Gastroesophageal sphincter (tissue), 4 donors: ENCODE results near the gene SPATA6L. TPM values are rescaled to one million over a fixed set of nuclear protein-coding genes. Genes with fewer than 3 reads are reported as not detected.

Source experiments
- ATAC-seq: fragments of 150-250 bp; one replicate; pipeline ENCODE4 v1.9.1; 2016; ENCODE audit warnings: mild to moderate bottlenecking, moderate library complexity
- H3K27ac ChIP-seq, 4 donors: fragments of 200-600 bp; sonication (generic) in 3 of 4; 1 replicate in 3 of 4; 2 replicates in 1 of 4; pipeline ENCODE4 v1.5.1; 2016 to 2019
- H3K27me3 ChIP-seq: fragments of 200-600 bp; sonication (generic); one replicate; pipeline ENCODE4 v1.5.1; 2019
- H3K36me3 ChIP-seq, 2 donors: fragments of 200-600 bp; sonication (generic); one replicate each; pipeline ENCODE4 v1.5.1; 2019; ENCODE audit warnings: control low read depth in 1 of 2
- H3K4me1 ChIP-seq, 3 donors: fragments of 200-600 bp; sonication (generic); 1 replicate in 2 of 3; 2 replicates in 1 of 3; pipeline ENCODE4 v1.5.1; 2016 to 2019; ENCODE audit warnings: control low read depth in 2 of 3
- H3K4me3 ChIP-seq, 2 donors: fragments of 200-600 bp; sonication (generic); one replicate each; pipeline ENCODE4 v1.5.1; 2019; ENCODE audit warnings: mild to moderate bottlenecking in 1 of 2, moderate library complexity in 1 of 2
- H3K9me3 ChIP-seq, 3 donors: fragments of 200-600 bp; sonication (generic); one replicate each; pipeline ENCODE4 v1.5.1; 2017 to 2019; ENCODE audit warnings: control low read depth in 2 of 3
- CTCF ChIP-seq, 4 experiments: fragments of 200-600 bp in 2 of 4; fragments of 450-650 bp in 2 of 4; sonication (generic) in 1 of 4; IDR thresholded peaks; one replicate each; pipeline ENCODE4 v1.5.1; 2017 to 2019; ENCODE audit warnings: antibody characterized with exemption in 4 of 4, mild to moderate bottlenecking in 2 of 4, moderate library complexity in 2 of 4
- EP300 ChIP-seq: sonication (generic); formaldehyde crosslinking; IDR thresholded peaks from one replicate; pipeline ENCODE4 v1.6.1; 2017; ENCODE audit warnings: antibody characterized with exemption, mild to moderate bottlenecking
- POLR2A ChIP-seq, 2 donors: fragments of 450-650 bp; IDR thresholded peaks; one replicate each; pipeline ENCODE4 v1.6.1; 2017; ENCODE audit warnings: antibody characterized with exemption in 2 of 2, mild to moderate bottlenecking in 2 of 2, moderate library complexity in 1 of 2
- POLR2AphosphoS5 ChIP-seq: sonication (generic); formaldehyde crosslinking; IDR thresholded peaks from one replicate; pipeline ENCODE4 v1.6.1; 2017; ENCODE audit warnings: antibody characterized with exemption
- WGBS, 2 donors: methylation state at CpG; one replicate each; pipeline ENCODE4 v1.1.5; 2018; ENCODE audit warnings: low coverage in 1 of 2; 5-methylcytosine and 5-hydroxymethylcytosine counted together
- total RNA-seq, 4 donors: library from RNA; depleted of rRNA; stranded (reverse); fragments of >200 nt; gene quantifications; one replicate each; pipeline ENCODE4 v1.1.0, GENCODE V29; 2016

SPATA6L gene
- total RNA-seq, 4 donors from 2014 or later, result 0.69 to 1.9 (median 0.83) TPM

GRCh38 chr9:4575997-4576396 is 90.3 kb downstream of the SPATA6L start:
- Histone ChIP-seq H3K27me3 (no peaks in the 10 kb centered on the region), H3K27ac (no peak overlapping the region), H3K4me3 (no peak overlapping the region), H3K36me3 (peaks cover 0 to 17% of the 10 kb centered on the region in 2 donors), H3K9me3 (no peaks in the 10 kb centered on the region), H3K4me1 (peaks cover 0 to 26% (median 0%) of the 10 kb centered on the region in 3 donors)
- no peak for ATAC-seq
- 84 to 94% methylated on average over 7 to 8 of the region's 8 CpGs for WGBS, 2 donors
- TF ChIP-seq CTCF (IDR thresholded peaks at IDR 0.05) (no peak), POLR2A (IDR thresholded peaks at IDR 0.05) (no peak), POLR2AphosphoS5 (no peak), EP300 (no peak)

DNA sequence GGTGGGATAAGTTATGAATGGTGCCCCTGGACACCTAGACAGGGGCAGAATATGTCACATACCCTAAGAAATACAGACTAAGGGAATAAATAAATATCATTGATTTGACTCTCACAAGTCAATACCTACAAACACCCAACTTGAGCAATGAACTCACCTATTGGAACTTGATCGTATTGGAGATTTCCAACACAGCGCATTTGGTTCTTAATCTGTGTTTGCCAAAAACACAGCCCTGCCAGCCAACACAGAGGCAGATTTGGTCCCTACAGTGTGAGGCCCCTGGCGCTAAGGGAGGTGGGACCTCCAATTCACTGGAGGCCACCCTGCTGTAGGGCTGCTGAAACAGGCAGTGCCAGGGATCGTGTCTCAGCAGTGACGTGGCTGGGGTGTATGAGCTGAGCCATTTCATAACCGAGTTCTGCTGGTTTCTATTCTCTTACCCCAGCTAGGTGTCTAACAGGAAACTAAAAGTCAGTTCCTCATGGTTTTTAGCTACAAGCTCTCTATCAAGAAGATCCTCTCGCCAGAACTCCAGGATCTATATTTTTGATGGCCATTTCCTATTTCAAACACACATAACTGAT is 91.5 kb downstream of the SPATA6L start:
- 95 to 100% methylated on average over 5 to 6 of the region's 7 CpGs for WGBS, 2 donors
- H3K27me3 ChIP-seq, result no peaks in the 10 kb centered on the region
- peaks cover 0 to 17% of the 10 kb centered on the region in 2 donors for H3K36me3 ChIP-seq
- H3K9me3 ChIP-seq, result no peaks in the 10 kb centered on the region
- no peak for ATAC-seq
- no peak for TF ChIP-seq POLR2AphosphoS5
- no peak for TF ChIP-seq EP300
- TF ChIP-seq POLR2A (IDR thresholded peaks at IDR 0.05), result no peak
- no peak for TF ChIP-seq CTCF (IDR thresholded peaks at IDR 0.05)
- H3K4me3 ChIP-seq, result no peak overlapping the region
- no peak overlapping the region for H3K27ac ChIP-seq
- H3K4me1 ChIP-seq, result peaks cover 0 to 24% (median 0%) of the 10 kb centered on the region in 3 donors

DNA sequence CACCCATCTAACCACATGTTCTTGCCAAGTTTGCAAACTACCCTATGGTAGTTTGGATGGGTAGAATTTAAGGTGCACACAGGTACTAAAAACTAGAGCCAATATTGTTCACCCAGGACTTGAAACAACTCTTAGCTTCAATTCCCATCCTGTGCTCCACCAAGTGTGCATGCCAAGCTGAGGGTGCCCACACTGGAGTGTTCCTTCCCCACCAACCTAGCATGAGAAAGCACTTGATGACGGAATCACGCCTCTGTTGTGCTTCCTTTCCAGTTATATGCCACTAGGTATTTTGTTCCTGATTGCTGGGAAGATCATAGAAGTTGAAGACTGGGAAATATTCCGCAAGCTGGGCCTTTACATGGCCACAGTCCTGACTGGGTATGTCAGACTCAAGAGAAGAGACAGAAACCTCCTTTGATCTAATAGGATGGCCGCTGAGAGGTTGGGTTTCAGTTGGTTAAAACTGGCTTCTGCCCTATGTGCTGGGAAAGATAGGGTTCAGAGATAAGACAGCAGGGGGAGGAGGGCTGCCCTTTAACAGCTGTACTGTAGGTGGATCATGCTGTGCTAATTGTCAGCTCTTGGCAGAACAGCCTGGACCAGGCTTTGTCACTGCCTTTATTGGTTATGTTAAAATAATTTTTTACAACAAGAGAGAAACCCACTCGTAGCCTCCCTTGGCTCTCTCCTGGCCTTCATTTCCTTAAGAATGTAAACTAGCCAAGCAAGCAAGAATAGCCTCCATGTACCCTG is 92.5 kb downstream of the SPATA6L start:
- WGBS, 2 donors, result 66 to 85% methylated on average over 5 of the region's 5 CpGs
- Histone ChIP-seq H3K27ac (peak overlapping the region in 1 of 4 donors; percentile 18), H3K4me3 (no peak overlapping the region), H3K4me1 (peaks cover 0 to 14% (median 0%) of the 10 kb centered on the region in 3 donors), H3K36me3 (peaks cover 0 to 17% of the 10 kb centered on the region in 2 donors), H3K27me3 (no peaks in the 10 kb centered on the region), H3K9me3 (no peaks in the 10 kb centered on the region)
- ATAC-seq, result no peak
- TF ChIP-seq CTCF (IDR thresholded peaks at IDR 0.05) (no peak), POLR2AphosphoS5 (no peak), EP300 (no peak), POLR2A (IDR thresholded peaks at IDR 0.05) (no peak)

DNA sequence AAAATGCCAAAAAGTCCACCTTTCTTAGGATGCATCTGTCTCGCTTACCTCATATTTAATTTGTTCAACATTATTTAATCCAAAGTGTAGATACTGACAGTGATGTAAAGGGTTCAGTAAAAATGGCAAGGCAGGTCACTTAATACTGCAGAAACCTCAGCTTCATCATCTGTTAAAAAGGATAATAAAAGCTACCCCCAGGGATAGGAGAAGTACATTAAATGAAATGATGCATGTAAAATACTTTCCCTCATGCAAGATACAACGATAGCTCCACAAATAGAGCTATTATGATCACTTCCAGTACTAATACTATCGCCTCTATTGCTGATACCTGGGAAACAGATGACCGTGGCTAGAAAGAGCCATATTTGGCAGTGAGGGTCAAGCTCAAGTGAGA is 93.1 kb downstream of the SPATA6L start:
- Histone ChIP-seq H3K4me1 (peaks cover 0 to 13% (median 0%) of the 10 kb centered on the region in 3 donors), H3K27ac (no peak overlapping the region), H3K27me3 (no peaks in the 10 kb centered on the region), H3K9me3 (no peaks in the 10 kb centered on the region), H3K4me3 (no peak overlapping the region), H3K36me3 (peaks cover 0 to 17% of the 10 kb centered on the region in 2 donors)
- ATAC-seq, result no peak
- no peak for TF ChIP-seq POLR2AphosphoS5
- no peak for TF ChIP-seq CTCF (IDR thresholded peaks at IDR 0.05)
- TF ChIP-seq POLR2A (IDR thresholded peaks at IDR 0.05), result no peak
- no peak for TF ChIP-seq EP300
- WGBS, 2 donors, result 78 to 80% methylated on average over 4 of the region's 4 CpGs
